Activated CD8-positive, alpha-beta T cell treated with anti-CD3 and anti-CD28 coated beads, Interleukin-2, amount 10 ng/mL, durations not matched to agents 7 days and 5 days (primary cell): ENCODE measurements around the gene CCDC88A. TPM values are rescaled to one million over a fixed set of nuclear protein-coding genes. Genes with fewer than 3 reads are reported as not detected.
"Not testable (repeated sequence)": the region's sequence is repeated elsewhere in the genome, so short reads cannot be mapped to it uniquely, and the experiment has no call there.

Source experiments
- ATAC-seq: fragments of 150-1000 bp; cut with Tn5 transposase; one replicate; pipeline ENCODE4 v1.10.0; 2021; ENCODE audit warnings: moderate library complexity
- CTCF ChIA-PET: fragments of 350-600 bp; sonication (Branson Sonifier 250); formaldehyde crosslinking; loops from one replicate; lab custom pipeline; 2021; ENCODE audit warnings: antibody characterized with exemption; lab: Charles Lee
- POLR2A ChIA-PET: fragments of 350-600 bp; sonication (Branson Sonifier 250); formaldehyde crosslinking; loops from one replicate; lab custom pipeline; 2021; ENCODE audit warnings: antibody characterized with exemption; lab: Charles Lee
- DNase-seq: peaks from one replicate; pipeline ENCODE4 v3.0.0-alpha.2; 2020
- H3K27ac Mint-ChIP-seq: one replicate; pipeline ENCODE4 v1.8.0; 2021; ENCODE audit warnings: mild to moderate bottlenecking, mixed read lengths
- H3K27me3 Mint-ChIP-seq: one replicate; pipeline ENCODE4 v1.8.0; 2021; ENCODE audit warnings: low read depth, mixed read lengths
- H3K36me3 Mint-ChIP-seq: one replicate; pipeline ENCODE4 v1.8.0; 2021; ENCODE audit warnings: low read depth, mixed read lengths
- H3K4me1 Mint-ChIP-seq: one replicate; pipeline ENCODE4 v1.8.0; 2021; ENCODE audit warnings: low read depth, mixed read lengths
- H3K4me3 Mint-ChIP-seq: one replicate; pipeline ENCODE4 v1.8.0; 2021; ENCODE audit warnings: mild to moderate bottlenecking, mixed read lengths
- H3K9me3 Mint-ChIP-seq: one replicate; pipeline ENCODE4 v1.8.0; 2022; ENCODE audit warnings: mixed read lengths; ENCODE audit not compliant: insufficient read depth
- total RNA-seq, 2 experiments: library from RNA; stranded (reverse); gene quantifications; one replicate each; pipeline ENCODE4 v1.2.3, GENCODE V29; 2021

CCDC88A gene
- total RNA-seq, 2 experiments from 2014 or later = 12.0 to 12.9 TPM

DNA sequence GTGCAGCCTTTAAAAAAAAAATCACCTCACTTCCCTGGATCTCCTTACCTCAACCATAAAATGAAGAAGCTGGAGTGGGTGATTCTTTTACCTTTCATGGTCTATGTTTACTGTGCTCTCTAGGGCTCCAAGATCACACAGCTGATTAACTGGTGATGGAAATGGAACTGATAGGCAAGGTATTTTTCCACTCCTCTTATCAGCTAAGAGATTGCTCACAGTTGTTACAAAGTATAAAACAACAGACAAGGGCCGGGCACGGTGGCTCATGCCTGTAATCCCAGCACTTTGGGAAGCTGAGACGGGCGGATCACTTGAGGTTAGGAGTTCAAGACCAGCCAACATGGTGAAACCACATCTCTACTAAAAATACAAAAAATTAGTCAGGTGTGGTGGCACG lies 172.6 kb downstream of the CCDC88A start:
- H3K9me3 Mint-ChIP-seq = no peaks in the 10 kb centered on the region
- ATAC-seq (no peak), DNase-seq (no peak)
- H3K36me3 Mint-ChIP-seq = peaks cover 38% of the 10 kb centered on the region
- H3K27me3 Mint-ChIP-seq = no peaks in the 10 kb centered on the region
- no peak overlapping the region for H3K4me3 Mint-ChIP-seq
- no peak overlapping the region for H3K27ac Mint-ChIP-seq
- H3K4me1 Mint-ChIP-seq = no peaks in the 10 kb centered on the region
- CTCF ChIA-PET = no interaction called here
- POLR2A ChIA-PET = no interaction called here

DNA sequence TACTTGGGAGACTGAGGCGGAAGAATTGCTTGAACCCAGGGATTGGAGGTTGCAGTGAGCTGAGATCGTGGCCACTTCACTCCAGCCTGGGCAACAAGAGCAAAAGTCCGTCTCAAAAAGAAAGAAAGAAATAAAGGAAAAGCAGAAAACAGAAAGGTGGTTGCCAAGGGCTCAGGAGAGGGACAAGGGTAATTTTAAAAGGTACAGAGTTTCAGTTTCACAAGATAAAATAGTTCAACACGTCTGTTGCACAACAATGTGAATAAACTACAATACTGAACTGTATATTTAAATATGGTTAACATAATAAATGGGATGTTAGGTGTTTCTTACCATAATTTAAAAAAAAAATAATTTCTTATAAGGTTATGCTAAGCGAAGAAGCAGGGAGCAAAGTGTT lies 174.2 kb downstream of the CCDC88A start:
- Mint-ChIP-seq H3K4me1 (no peaks in the 10 kb centered on the region), H3K27ac (no peak overlapping the region), H3K36me3 (peaks cover 36% of the 10 kb centered on the region), H3K27me3 (no peaks in the 10 kb centered on the region), H3K4me3 (no peak overlapping the region), H3K9me3 (no peaks in the 10 kb centered on the region)
- ATAC-seq (no peak), DNase-seq (no peak)
- ChIA-PET POLR2A (no interaction called here), CTCF (no interaction called here)

DNA sequence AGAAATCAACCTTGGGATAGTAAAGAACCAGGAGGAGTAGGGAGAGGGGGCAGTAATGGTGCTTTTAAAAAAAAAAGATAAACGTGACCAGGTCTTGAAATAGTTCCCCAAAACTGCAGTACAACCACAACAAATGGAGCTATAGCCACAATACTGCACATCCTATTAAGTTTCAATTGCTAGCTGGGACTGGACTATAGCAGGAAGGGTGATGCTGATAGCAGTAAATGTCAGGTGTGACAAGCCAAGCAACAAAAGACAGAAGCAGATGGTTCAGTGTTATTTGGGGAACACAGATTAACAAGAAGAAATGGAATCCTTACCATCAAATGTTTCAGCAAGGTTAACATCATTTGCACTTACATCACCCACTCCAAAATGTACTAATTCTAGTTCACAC lies 177.0 kb downstream of the CCDC88A start:
- H3K27me3 Mint-ChIP-seq = no peaks in the 10 kb centered on the region
- no peak overlapping the region for H3K4me3 Mint-ChIP-seq
- ChIA-PET POLR2A (interaction anchor here (1.0 kb wide), 1 partner anchor 10 kb away, joined by 3 read pairs; the partner anchor contains the start of genes CLHC1 and RPS27A), CTCF (no interaction called here)
- H3K9me3 Mint-ChIP-seq = no peaks in the 10 kb centered on the region
- DNase-seq = no peak
- no peak for ATAC-seq
- H3K27ac Mint-ChIP-seq = no peak overlapping the region
- peaks cover 37% of the 10 kb centered on the region for H3K36me3 Mint-ChIP-seq
- peaks cover 6% of the 10 kb centered on the region for H3K4me1 Mint-ChIP-seq

DNA sequence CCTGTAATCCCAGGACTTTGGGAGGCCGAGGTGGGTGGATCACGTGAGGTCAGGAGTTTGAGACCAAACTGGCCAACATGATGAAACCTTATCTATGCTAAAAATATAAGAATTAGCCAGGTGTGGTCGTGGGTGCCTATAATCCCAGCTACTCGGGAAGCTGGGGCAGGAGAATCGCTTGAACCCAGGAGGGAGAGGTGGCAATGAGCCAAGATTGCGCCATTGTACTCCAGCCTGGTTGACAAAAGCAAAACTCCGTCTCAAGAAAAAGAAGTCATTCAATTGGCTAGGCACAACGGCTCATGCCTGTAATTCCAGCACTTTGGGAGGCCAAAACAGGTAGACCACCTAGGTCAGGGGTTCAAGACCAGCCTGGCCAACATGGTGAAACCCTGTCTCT lies 178.1 kb downstream of the CCDC88A start:
- not testable (repeated sequence) for H3K9me3 Mint-ChIP-seq

DNA sequence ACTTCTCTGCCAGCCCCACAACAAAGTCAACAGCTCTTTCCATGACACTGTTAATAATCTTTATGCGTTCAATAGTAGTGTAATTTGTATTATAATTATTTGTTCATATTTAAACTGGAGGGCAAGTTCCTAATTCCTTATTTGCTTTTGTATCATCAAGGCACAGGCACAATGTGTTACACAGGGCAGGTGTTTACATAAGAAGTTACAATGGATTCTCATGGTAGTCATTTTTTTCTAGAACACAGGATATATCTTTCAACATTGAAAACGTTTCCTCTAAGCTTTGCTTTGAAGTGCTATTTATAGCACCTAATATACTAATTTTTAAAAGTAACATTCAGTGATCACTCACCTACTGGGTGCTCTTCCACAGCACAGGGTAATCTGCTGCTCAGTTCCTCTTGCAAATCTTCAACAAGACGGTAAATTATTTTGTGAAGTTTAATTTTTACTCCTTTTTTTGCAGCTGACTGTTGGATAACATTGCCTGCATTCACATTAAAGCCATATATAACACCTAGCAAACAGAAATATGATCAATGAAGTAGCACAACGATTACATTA lies 179.9 kb downstream of the CCDC88A start:
- H3K27me3 Mint-ChIP-seq = no peaks in the 10 kb centered on the region
- POLR2A ChIA-PET = no interaction called here
- no peak for ATAC-seq
- peaks cover 45% of the 10 kb centered on the region for H3K36me3 Mint-ChIP-seq
- no peaks in the 10 kb centered on the region for H3K9me3 Mint-ChIP-seq
- H3K4me1 Mint-ChIP-seq = peaks cover 19% of the 10 kb centered on the region
- DNase-seq = no peak
- CTCF ChIA-PET = no interaction called here
- H3K27ac Mint-ChIP-seq = no peak overlapping the region
- H3K4me3 Mint-ChIP-seq = no peak overlapping the region

More for the DNA sequence above, 178.1 kb downstream of the CCDC88A start:
- ATAC-seq, DNase-seq, H3K4me1 Mint-ChIP-seq, POLR2A ChIA-PET, CTCF ChIA-PET, H3K27ac Mint-ChIP-seq, H3K4me3 Mint-ChIP-seq, H3K27me3 Mint-ChIP-seq: not testable (repeated sequence)
- peaks cover 35% of the 10 kb centered on the region for H3K36me3 Mint-ChIP-seq

Other genes with a start within 250 kb of the CCDC88A start
- gene CLHC1, start 187.6 kb downstream of the CCDC88A start, total RNA-seq = 1 to 10 TPM; 6.3 to 8.5 TPM
- 100 to 1,000 TPM; 889 to 959 TPM for gene RPS27A, start 187.2 kb downstream of the CCDC88A start, total RNA-seq
- 10 to 100 TPM; 26.1 to 28.5 TPM for gene MTIF2, start 150.6 kb downstream of the CCDC88A start, total RNA-seq
- 10 to 100 TPM; 15.3 to 17.6 TPM for gene CFAP36, start 99.9 kb upstream of the CCDC88A start, total RNA-seq
- 10 to 100 TPM; 67.6 to 68.2 TPM for gene PPP4R3B, start 197.8 kb upstream of the CCDC88A start, total RNA-seq